PFSK-1 (cell line): ENCODE results near the gene KCTD3.

ENCODE experiments used
- SIN3A ChIP-seq: IDR thresholded peaks from 2 replicates; pipeline ENCODE4 v1.6.1; 2012; ENCODE audit warnings: mild to moderate bottlenecking, low read length, moderate library complexity, borderline replicate concordance; ENCODE audit not compliant: insufficient read depth
- TF ChIP-seq, protein P1 (sequence below), 2 experiments: IDR thresholded peaks; 2 replicates each; pipeline versions ENCODE4 v1.6.1 to v1.8.0; 2011 to 2012; ENCODE audit warnings: low read depth in 2 of 2, low read length in 2 of 2, control low read depth in 1 of 2, inconsistent platforms in 1 of 2, mild to moderate bottlenecking in 1 of 2, moderate library complexity in 1 of 2; ENCODE audit not compliant: insufficient read depth in 1 of 2

DNA sequence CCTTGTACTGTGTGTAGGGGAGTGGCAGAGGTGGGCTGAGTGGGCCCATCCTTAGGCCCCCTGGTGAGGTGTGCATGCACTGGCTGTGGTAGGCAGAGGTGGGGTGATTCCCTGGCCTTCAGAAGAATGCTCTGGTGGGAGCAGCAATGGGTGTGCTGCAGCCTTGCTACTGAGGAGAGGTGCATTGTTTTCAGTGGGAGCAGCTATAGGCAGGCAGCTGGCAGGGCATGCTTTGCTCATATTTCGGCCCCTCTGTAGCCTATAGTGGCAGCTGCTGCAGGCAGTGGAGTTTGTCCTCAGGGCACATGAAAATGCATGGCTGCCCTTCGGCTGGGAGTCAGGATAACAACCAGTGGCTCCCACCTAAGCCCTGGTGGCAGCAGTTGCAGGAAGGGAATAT lies 10.1 kb upstream of the KCTD3 start:
- no peak for TF ChIP-seq SIN3A
- TF ChIP-seq, protein P1, sequence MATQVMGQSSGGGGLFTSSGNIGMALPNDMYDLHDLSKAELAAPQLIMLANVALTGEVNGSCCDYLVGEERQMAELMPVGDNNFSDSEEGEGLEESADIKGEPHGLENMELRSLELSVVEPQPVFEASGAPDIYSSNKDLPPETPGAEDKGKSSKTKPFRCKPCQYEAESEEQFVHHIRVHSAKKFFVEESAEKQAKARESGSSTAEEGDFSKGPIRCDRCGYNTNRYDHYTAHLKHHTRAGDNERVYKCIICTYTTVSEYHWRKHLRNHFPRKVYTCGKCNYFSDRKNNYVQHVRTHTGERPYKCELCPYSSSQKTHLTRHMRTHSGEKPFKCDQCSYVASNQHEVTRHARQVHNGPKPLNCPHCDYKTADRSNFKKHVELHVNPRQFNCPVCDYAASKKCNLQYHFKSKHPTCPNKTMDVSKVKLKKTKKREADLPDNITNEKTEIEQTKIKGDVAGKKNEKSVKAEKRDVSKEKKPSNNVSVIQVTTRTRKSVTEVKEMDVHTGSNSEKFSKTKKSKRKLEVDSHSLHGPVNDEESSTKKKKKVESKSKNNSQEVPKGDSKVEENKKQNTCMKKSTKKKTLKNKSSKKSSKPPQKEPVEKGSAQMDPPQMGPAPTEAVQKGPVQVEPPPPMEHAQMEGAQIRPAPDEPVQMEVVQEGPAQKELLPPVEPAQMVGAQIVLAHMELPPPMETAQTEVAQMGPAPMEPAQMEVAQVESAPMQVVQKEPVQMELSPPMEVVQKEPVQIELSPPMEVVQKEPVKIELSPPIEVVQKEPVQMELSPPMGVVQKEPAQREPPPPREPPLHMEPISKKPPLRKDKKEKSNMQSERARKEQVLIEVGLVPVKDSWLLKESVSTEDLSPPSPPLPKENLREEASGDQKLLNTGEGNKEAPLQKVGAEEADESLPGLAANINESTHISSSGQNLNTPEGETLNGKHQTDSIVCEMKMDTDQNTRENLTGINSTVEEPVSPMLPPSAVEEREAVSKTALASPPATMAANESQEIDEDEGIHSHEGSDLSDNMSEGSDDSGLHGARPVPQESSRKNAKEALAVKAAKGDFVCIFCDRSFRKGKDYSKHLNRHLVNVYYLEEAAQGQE (IDR thresholded peaks at IDR 0.05; ENCODE audit: insufficient read depth in 1 of 2, low read depth in 2 of 2, low read length in 2 of 2) = no peak
